ENCODE measurements around the gene VEGFB. TPM values are rescaled to one million over a fixed set of nuclear protein-coding genes. Genes with fewer than 3 reads are reported as not detected.

Gene VEGFB
- total and polyA plus RNA-seq, 8 donors, result 72.9 to 132 (median 86.6) TPM

GRCh38 chr11:64202992-64203391 lies 31.4 kb upstream of the VEGFB start:
- DNase-seq, result peak in 1 of 4 donors; percentile 41
- Histone ChIP-seq H3K36me3 (peaks cover 7 to 85% of the 10 kb centered on the region in 2 donors), H3K4me3 (no peak overlapping the region), H3K9me3 (no peaks in the 10 kb centered on the region), H3K27me3 (no peaks in the 10 kb centered on the region), H3K4me1 (peaks cover 2 to 37% of the 10 kb centered on the region in 2 donors), H3K27ac (no peak overlapping the region)
- TF ChIP-seq, protein P1, sequence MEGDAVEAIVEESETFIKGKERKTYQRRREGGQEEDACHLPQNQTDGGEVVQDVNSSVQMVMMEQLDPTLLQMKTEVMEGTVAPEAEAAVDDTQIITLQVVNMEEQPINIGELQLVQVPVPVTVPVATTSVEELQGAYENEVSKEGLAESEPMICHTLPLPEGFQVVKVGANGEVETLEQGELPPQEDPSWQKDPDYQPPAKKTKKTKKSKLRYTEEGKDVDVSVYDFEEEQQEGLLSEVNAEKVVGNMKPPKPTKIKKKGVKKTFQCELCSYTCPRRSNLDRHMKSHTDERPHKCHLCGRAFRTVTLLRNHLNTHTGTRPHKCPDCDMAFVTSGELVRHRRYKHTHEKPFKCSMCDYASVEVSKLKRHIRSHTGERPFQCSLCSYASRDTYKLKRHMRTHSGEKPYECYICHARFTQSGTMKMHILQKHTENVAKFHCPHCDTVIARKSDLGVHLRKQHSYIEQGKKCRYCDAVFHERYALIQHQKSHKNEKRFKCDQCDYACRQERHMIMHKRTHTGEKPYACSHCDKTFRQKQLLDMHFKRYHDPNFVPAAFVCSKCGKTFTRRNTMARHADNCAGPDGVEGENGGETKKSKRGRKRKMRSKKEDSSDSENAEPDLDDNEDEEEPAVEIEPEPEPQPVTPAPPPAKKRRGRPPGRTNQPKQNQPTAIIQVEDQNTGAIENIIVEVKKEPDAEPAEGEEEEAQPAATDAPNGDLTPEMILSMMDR (IDR thresholded peaks at IDR 0.05), result no peak
- no peak for ATAC-seq
- intact Hi-C loops (cut with DNase I), result loop anchor here in 1 of 2 donors (5.0 kb wide), 1 partner anchor 99 kb away; the partner anchor contains the start of gene CATSPERZ

- DNase-seq (peak in 1 of 4 donors; percentile 66), ATAC-seq (no peak)
- Histone ChIP-seq H3K36me3 (peaks cover 7 to 84% of the 10 kb centered on the region in 2 donors), H3K4me3 (no peak overlapping the region), H3K9me3 (no peaks in the 10 kb centered on the region), H3K27ac (no peak overlapping the region), H3K4me1 (peaks cover 2 to 42% of the 10 kb centered on the region in 2 donors), H3K27me3 (no peaks in the 10 kb centered on the region)
- TF ChIP-seq, protein P1 (IDR thresholded peaks at IDR 0.05), result no peak
- intact Hi-C loops (cut with DNase I), result loop anchor here in 1 of 2 donors (5.0 kb wide), 1 partner anchor 99 kb away; the partner anchor contains the start of gene CATSPERZ
These were observed 30.8 kb upstream of the VEGFB start for GRCh38 chr11:64203421-64204079.

DNA sequence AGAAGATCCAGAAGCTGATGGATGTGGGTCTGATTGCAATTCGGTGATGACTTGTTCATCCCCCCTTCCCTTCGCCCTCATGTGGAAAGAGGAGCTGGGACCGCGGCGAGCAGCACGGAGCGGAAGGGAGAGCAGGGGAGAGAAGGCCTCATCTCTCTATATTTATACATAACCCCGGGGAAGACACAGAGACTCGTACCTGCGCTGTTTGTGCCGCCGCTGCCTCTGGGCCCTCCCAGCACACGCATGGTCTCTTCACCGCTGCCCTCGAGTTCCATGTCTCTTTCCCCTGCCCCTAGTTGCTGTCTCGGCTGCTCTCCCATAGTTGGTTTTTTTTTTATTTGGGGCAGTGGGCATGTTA lies 30.3 kb upstream of the VEGFB start:
- intact Hi-C loops (cut with DNase I), result loop anchor here in 1 of 2 donors (5.0 kb wide), 1 partner anchor 98 kb away; the partner anchor contains the start of gene CATSPERZ

DNA sequence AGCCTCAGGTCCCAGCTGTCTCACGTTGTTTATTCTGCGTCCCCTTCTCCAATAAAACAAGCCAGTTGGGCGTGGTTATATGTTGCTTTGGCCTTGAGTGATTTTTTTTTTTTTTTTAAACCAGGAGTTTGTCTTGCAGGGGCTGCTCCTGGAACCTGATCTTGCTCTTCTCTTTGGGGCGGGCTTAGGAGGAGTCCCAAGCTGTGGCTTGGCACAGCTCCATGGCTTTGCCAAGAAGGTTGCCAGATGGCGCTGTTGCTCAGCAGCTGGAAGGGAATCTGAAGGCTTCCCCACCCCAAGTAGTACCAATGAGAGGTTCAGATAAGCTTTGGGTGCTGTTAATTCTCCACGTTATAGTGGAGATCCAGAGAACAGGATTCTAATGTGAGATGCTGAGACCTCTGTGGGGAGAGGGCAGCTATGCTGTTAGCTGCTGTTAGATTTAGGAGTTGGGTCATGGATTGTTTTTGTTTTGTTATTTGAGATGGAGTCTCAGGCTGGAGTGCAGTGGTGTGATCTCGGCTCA lies 29.9 kb upstream of the VEGFB start:
- intact Hi-C loops (cut with DNase I), result loop anchor here in 1 of 2 donors (5.0 kb wide), 1 partner anchor 98 kb away; the partner anchor contains the start of gene CATSPERZ
- Histone ChIP-seq H3K27ac (peak overlapping the region; percentile 81 to 94), H3K27me3 (no peaks in the 10 kb centered on the region), H3K9me3 (no peaks in the 10 kb centered on the region), H3K4me1 (peaks cover 2 to 52% of the 10 kb centered on the region in 2 donors), H3K4me3 (no peak overlapping the region), H3K36me3 (peaks cover 7 to 84% of the 10 kb centered on the region in 2 donors)
- ATAC-seq (peak; percentile 76), DNase-seq (peak in 3 of 4 donors; percentile 89 to 90 (median 89))
- TF ChIP-seq, protein P1 (IDR thresholded peaks at IDR 0.05), result peak; percentile 54 to 63

More for the DNA sequence above, 30.3 kb upstream of the VEGFB start:
- peaks cover 7 to 84% of the 10 kb centered on the region in 2 donors for H3K36me3 ChIP-seq
- no peak for ATAC-seq
- peak in 1 of 4 donors; percentile 56 for DNase-seq
- peaks cover 2 to 47% of the 10 kb centered on the region in 2 donors for H3K4me1 ChIP-seq
- TF ChIP-seq, protein P1 (IDR thresholded peaks at IDR 0.05), result no peak
- H3K27me3 ChIP-seq, result no peaks in the 10 kb centered on the region
- peak overlapping the region in 1 of 2 donors; percentile 94 for H3K27ac ChIP-seq
- H3K9me3 ChIP-seq, result no peaks in the 10 kb centered on the region
- H3K4me3 ChIP-seq, result no peak overlapping the region
